Measurements from ENCODE around the gene CD109. TPM values are rescaled to one million over a fixed set of nuclear protein-coding genes. Genes with fewer than 3 reads are reported as not detected.
"Not testable (repeated sequence)": the region's sequence is repeated elsewhere in the genome, so short reads cannot be mapped to it uniquely, and the experiment has no call there.

CD109 gene
- total RNA-seq, 4 donors from 2014 or later: 2.2 to 6.2 (median 4.3) TPM

GRCh38 chr6:73719046-73719445 is 23.0 kb downstream of the CD109 start:
- TF ChIP-seq POLR2A (IDR thresholded peaks at IDR 0.05) (no peak), CTCF (IDR thresholded peaks at IDR 0.05) (no peak)
- H3K27ac ChIP-seq: no peak overlapping the region
- no peaks in the 10 kb centered on the region for H3K9me3 ChIP-seq
- H3K36me3 ChIP-seq: no peaks in the 10 kb centered on the region
- intact Hi-C loops (cut with DNase I): no loop called here
- WGBS, 2 donors: 87% methylated on average over 2 of the region's 2 CpGs
- no peak for DNase-seq
- H3K27me3 ChIP-seq: no peaks in the 10 kb centered on the region
- H3K4me3 ChIP-seq (replicated peaks in 1 of 3): no peak overlapping the region
- H3K4me1 ChIP-seq: no peaks in the 10 kb centered on the region

GRCh38 chr6:73722318-73723060 is 26.5 kb downstream of the CD109 start:
- no peaks in the 10 kb centered on the region for H3K36me3 ChIP-seq
- no peaks in the 10 kb centered on the region for H3K27me3 ChIP-seq
- intact Hi-C loops (cut with DNase I): no loop called here
- H3K27ac ChIP-seq: no peak overlapping the region
- no peaks in the 10 kb centered on the region for H3K9me3 ChIP-seq
- TF ChIP-seq POLR2A (IDR thresholded peaks at IDR 0.05) (no peak), CTCF (IDR thresholded peaks at IDR 0.05) (no peak)
- no peaks in the 10 kb centered on the region for H3K4me1 ChIP-seq
- 72 to 77% methylated on average over 9 of the region's 9 CpGs for WGBS, 2 donors
- no peak for DNase-seq
- no peak overlapping the region for H3K4me3 ChIP-seq (replicated peaks in 1 of 3)

GRCh38 chr6:73723480-73723879 is 27.5 kb downstream of the CD109 start:
- not testable (repeated sequence) for DNase-seq; H3K27ac ChIP-seq; H3K4me3 ChIP-seq (replicated peaks in 1 of 3)

GRCh38 chr6:73724389-73724788 is 28.4 kb downstream of the CD109 start:
- H3K27me3 ChIP-seq: no peaks in the 10 kb centered on the region
- H3K4me1 ChIP-seq: no peaks in the 10 kb centered on the region
- H3K4me3 ChIP-seq (replicated peaks in 1 of 3): no peak overlapping the region
- intact Hi-C loops (cut with DNase I): no loop called here
- H3K36me3 ChIP-seq: no peaks in the 10 kb centered on the region
- 86 to 93% methylated on average over 3 of the region's 3 CpGs for WGBS, 2 donors
- TF ChIP-seq CTCF (IDR thresholded peaks at IDR 0.05) (no peak), POLR2A (IDR thresholded peaks at IDR 0.05) (no peak)
- no peaks in the 10 kb centered on the region for H3K9me3 ChIP-seq
- no peak for DNase-seq
- peak overlapping the region in 1 of 3 donors; percentile 23 for H3K27ac ChIP-seq

More at GRCh38 chr6:73723480-73723879, 27.5 kb downstream of the CD109 start:
- H3K9me3 ChIP-seq; H3K4me1 ChIP-seq; H3K36me3 ChIP-seq; intact Hi-C loops (cut with DNase I); H3K27me3 ChIP-seq: not testable (repeated sequence)
- WGBS, 2 donors: 94 to 95% methylated on average over 2 of the region's 2 CpGs

- intact Hi-C loops (cut with DNase I); H3K4me1 ChIP-seq; H3K4me3 ChIP-seq (replicated peaks in 1 of 3); H3K9me3 ChIP-seq; H3K36me3 ChIP-seq; H3K27me3 ChIP-seq: not testable (repeated sequence)
- peak overlapping the region in 2 of 3 donors; percentile 23 to 24 for H3K27ac ChIP-seq
- WGBS, 2 donors: 53 to 60% methylated on average over 8 of the region's 8 CpGs
- DNase-seq: peak; percentile 52 to 57
Observed at GRCh38 chr6:73725192-73725591, 29.2 kb downstream of the CD109 start.

- Histone ChIP-seq H3K27ac (no peak overlapping the region), H3K4me3 (replicated peaks in 1 of 3) (no peak overlapping the region), H3K27me3 (no peaks in the 10 kb centered on the region), H3K36me3 (no peaks in the 10 kb centered on the region), H3K9me3 (no peaks in the 10 kb centered on the region), H3K4me1 (no peaks in the 10 kb centered on the region)
- TF ChIP-seq CTCF (IDR thresholded peaks at IDR 0.05) (no peak), POLR2A (IDR thresholded peaks at IDR 0.05) (no peak)
- WGBS, 2 donors: 92 to 97% methylated on average over 5 of the region's 5 CpGs
- intact Hi-C loops (cut with DNase I): no loop called here
- no peak for DNase-seq
Observed at GRCh38 chr6:73727114-73727513, 31.1 kb downstream of the CD109 start.
